Measurements from ENCODE around the gene TRAPPC6A. TPM values are rescaled to one million over a fixed set of nuclear protein-coding genes. Genes with fewer than 3 reads are reported as not detected.

The TRAPPC6A gene
- total and polyA plus RNA-seq, 2 of the 13 experiments (the other 11 are each of a cell fraction or from before 2014, with no cell fraction given): 6.5 to 21.0 TPM

DNA sequence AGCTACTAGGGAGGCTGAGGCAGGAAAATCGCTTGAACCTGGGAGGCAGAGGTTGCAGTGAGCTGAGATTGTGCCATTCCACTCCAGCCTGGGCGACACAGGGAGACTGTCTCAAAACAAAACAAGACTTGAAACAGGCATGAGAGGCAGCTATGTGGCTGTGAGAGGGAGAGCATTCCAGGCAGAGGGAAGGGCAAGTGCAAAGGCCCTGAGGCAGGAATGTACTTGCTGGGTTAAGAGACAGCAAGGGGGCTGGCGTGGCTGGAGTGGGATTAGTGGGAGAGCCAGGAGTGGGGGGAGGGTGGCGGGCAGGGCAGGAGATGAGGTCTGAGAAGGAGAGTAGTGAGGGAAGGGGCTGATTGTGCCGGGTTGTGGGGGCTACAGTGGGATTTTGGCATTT, 45.8 kb upstream of the TRAPPC6A start:
- Histone ChIP-seq H3K4me3 (replicated peaks in 1 of 3; ENCODE audit: insufficient read depth in 1 of 3, low read depth in 2 of 3, low read length in 3 of 3) (no peak overlapping the region), H2AFZ (ENCODE audit: low read length) (no peak overlapping the region), H4K20me1 (ENCODE audit: insufficient read depth, low read length) (no peaks in the 10 kb centered on the region), H3K36me3 (replicated peaks in 1 of 2; ENCODE audit: control insufficient read depth in 1 of 2, insufficient read depth in 2 of 2, low read length in 2 of 2) (no peaks in the 10 kb centered on the region), H3K4me2 (ENCODE audit: low read depth, low read length) (no peak overlapping the region), H3K9ac (ENCODE audit: insufficient read depth, low read depth, low read length) (no peak overlapping the region), H3K27me3 (ENCODE audit: control insufficient read depth in 1 of 2, insufficient read depth in 2 of 2, low read length in 2 of 2) (peaks cover 9 to 37% of the 10 kb centered on the region in 2 experiments), H3K9me3 (ENCODE audit: low read length) (no peaks in the 10 kb centered on the region), H3K4me1 (ENCODE audit: insufficient read depth, low read length) (no peaks in the 10 kb centered on the region), H3K79me2 (ENCODE audit: insufficient read depth, low read length) (no peaks in the 10 kb centered on the region), H3K27ac (ENCODE audit: extremely low read length, insufficient read depth, low read length) (no peak overlapping the region)
- POLR2A ChIA-PET: no interaction called here
- CTCF ChIA-PET (ENCODE audit: low intra/inter-chr PET ratio, low total read pairs): no interaction called here
- intact Hi-C loops (cut with micrococcal nuclease; ENCODE audit: unreplicated experiment) (no loop called here), in situ Hi-C loops (cut with HindIII; ENCODE audit: extremely low pct_ligation_motif_present, low pct_unique_long_range_greater_than_20kb) (no loop called here)
- 23% methylated on average over 5 of the region's 5 CpGs for WGBS (ENCODE audit: low lambda C conversion rate)
- BruUV-seq (replicated peaks): no TSS peak
- TF ChIP-seq ZMYM3 (CRISPR knock-in tag; IDR thresholded peaks at IDR 0.05) (0 out of 2 replicates have a peak, but pooled peaks have one; percentile 39), ZNF180 (CRISPR knock-in tag; IDR thresholded peaks at IDR 0.05; ENCODE audit: borderline replicate concordance, low read depth) (no peak), FOXP4 (CRISPR knock-in tag; IDR thresholded peaks at IDR 0.05) (no peak), ZFAT (CRISPR knock-in tag; conservative IDR thresholded peaks at IDR 0.05) (no peak)
- TF ChIP-seq, protein P1, sequence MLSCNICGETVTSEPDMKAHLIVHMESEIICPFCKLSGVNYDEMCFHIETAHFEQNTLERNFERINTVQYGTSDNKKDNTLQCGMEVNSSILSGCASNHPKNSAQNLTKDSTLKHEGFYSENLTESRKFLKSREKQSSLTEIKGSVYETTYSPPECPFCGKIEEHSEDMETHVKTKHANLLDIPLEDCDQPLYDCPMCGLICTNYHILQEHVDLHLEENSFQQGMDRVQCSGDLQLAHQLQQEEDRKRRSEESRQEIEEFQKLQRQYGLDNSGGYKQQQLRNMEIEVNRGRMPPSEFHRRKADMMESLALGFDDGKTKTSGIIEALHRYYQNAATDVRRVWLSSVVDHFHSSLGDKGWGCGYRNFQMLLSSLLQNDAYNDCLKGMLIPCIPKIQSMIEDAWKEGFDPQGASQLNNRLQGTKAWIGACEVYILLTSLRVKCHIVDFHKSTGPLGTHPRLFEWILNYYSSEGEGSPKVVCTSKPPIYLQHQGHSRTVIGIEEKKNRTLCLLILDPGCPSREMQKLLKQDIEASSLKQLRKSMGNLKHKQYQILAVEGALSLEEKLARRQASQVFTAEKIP (CRISPR knock-in tag; IDR thresholded peaks at IDR 0.05; ENCODE audit: borderline replicate concordance): no peak
- ATAC-seq (no peak), FAIRE-seq (no peak), DNase-seq (ENCODE audit: low spot score) (no peak)

Measured in HepG2 (cell line).